ENCODE results near the gene BAZ1B.

GRCh38 chr7:73466112-73466511, 56.0 kb downstream of the BAZ1B start:
- no peak for TF ChIP-seq POLR2A (IDR thresholded peaks at IDR 0.05)
- TF ChIP-seq CTCF (IDR thresholded peaks at IDR 0.05): no peak
- TF ChIP-seq POLR2AphosphoS5 (IDR thresholded peaks at IDR 0.05): no peak
- no peak for TF ChIP-seq EP300 (IDR thresholded peaks at IDR 0.05)
